GM12873 (cell line): ENCODE data around the gene ATOH8.

Source experiments
- TF ChIP-seq, protein P1 (sequence below): IDR thresholded peaks from 2 replicates; pipeline ENCODE4 v1.5.1; 2012; ENCODE audit warnings: low read depth, mild to moderate bottlenecking, moderate library complexity, low read length, control low read depth; ENCODE audit not compliant: insufficient read depth; ENCODE audit errors: missing control alignments

Gene ATOH8

DNA sequence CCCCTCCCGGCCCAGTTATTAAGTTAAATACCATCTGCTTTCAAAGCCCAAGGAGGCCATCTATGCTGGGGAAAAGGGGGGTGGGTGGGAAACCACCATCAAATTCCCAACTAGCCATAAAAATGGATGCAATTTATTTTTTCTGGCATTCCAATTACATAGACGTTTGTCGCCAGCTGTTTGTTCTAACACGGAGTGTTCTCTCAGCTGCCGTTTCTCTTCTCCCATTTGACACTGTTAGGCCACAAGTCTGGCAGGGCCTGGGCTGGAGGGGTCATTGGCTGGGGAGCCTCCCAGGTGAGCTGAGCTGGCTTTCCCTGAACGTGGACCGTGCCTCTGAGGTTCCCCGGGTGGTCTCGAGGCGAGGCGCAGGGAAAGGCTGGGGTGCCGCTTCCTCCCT is 16.6 kb downstream of the ATOH8 start:
- TF ChIP-seq, protein P1, sequence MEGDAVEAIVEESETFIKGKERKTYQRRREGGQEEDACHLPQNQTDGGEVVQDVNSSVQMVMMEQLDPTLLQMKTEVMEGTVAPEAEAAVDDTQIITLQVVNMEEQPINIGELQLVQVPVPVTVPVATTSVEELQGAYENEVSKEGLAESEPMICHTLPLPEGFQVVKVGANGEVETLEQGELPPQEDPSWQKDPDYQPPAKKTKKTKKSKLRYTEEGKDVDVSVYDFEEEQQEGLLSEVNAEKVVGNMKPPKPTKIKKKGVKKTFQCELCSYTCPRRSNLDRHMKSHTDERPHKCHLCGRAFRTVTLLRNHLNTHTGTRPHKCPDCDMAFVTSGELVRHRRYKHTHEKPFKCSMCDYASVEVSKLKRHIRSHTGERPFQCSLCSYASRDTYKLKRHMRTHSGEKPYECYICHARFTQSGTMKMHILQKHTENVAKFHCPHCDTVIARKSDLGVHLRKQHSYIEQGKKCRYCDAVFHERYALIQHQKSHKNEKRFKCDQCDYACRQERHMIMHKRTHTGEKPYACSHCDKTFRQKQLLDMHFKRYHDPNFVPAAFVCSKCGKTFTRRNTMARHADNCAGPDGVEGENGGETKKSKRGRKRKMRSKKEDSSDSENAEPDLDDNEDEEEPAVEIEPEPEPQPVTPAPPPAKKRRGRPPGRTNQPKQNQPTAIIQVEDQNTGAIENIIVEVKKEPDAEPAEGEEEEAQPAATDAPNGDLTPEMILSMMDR = no peak

DNA sequence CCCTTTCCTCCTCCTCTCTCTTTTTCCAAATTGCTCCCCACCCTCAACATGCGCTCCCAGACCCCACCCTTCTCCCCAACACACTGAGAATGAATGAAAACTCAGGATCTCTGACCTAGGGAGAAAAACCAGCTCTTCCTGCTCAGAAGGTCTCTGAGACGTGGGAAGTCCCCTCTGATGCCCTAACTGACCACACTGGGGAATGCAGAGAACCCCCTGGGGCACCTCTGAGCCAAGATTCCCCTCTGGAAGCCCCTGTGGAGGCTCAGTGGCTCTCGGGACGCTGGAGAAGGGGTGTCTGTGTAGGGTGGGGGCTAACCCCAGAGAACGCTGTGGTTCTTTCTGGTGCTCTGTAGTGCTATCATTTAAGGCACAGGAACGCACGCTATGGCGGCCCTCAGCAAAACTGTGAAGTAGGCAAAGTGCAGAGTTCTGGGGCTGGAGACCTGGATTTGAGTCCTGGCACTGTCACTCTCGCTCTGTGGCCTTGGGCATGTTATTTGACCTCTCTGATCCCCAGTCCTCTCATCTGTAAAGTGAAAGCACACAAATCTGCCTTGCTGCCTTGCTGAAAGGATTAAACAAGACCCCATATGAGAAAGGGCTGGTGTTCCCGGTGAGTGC is 17.1 kb downstream of the ATOH8 start:
- TF ChIP-seq, protein P1 = no peak

DNA sequence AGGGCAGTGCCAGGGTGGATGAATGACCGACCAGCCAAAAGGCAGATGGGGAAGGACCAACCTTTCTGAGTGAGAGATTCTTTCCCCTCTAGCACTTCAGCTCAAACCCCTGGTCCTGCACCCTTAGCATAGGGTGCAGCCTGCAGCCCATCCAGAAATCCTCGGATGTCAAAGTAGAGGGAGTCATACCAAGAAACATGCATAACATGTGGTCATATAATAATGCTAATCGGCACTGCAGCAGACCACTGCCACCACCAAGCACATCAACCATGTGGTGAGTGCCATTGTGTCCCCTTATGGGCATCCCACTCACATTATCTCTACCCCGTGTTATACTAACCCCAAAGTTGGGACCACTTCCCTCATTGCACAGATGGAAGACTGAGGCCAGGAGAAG is 17.7 kb downstream of the ATOH8 start:
- TF ChIP-seq, protein P1 = no peak

DNA sequence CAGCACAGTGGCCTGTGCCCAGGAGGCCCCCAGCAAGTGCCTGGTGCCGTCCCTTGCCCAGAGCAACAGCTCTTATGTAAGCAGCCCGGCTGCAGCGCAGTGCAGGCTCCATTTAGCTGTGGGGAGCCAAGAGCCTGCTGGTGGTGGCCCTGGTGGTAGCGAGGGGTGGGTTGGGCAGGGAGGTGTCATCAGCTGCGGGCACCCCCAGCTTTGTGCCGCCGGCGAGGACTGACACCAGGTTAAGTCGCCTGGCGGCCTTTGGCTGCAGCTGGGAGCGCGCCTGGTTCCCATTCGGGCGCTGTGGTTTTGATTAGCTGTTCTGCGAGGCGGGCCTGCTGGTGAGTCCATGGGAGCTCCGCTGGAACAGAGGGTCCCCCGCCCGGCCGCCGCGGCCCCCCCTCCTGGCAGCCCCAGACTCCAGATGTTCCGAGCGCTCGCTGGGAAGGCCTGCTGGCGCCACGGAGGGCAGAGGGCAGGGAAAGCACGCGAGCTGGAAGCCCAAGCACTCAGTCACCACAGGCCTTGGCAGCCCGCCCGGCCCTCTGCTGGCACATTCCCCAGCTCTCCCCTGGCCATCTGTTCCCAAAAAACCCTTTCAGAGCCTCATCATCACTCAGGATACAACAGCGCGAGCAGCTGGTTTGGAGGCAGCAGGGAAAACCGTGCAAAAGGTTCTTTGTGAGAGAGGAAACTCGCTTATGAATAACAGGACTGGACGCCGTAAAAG is 18.4 kb downstream of the ATOH8 start:
- TF ChIP-seq, protein P1 = no peak

DNA sequence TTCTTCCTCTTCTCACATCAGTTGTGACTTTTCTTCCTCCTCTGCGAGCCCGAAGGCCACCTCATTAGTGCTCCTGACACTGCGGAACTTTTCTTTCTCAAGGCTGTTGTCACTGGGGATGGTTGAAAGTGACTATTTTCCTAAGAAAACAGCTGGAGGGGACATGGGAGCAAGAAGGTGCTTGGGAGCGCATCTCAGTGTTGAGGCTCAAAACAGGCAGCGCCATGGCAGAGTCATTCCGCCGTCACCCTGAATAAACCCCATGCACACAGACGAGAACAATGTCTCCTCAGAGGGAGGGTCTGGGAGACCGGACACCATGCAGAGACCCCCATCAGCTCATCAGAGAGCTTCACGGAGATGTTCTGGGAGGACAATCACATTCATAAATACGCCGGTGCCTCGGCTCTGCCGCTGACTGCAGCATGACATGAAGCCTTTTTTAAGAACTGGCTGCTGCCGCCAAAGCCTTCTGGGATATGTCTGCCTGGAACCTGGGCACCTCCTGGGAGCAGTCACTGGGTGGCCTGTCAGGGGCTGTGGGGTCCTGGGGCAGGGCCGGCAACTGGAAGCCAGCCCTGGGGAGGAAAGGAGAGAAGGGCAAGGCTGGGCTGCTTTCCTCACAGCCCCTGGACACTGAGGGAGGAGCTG is 19.2 kb downstream of the ATOH8 start:
- TF ChIP-seq, protein P1 = no peak

DNA sequence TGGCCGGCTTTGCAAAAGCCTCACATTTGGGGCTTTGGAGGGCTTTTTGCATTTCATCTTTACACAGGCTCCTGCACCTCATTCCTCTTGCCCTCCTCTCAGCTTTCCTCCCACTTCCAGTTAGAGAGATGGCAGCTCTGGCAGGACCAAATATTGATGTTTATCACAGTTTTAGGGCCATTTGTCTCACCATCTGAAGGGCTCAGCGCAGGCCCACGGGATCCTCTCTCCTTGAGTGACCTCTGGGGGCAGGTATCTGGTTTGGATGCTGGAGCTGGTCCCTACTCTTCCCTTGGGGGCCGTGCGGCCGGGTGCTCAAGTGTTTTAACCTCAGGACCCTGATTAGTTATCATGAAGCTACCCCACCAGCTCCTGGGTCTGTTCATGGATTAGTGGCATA is 19.9 kb downstream of the ATOH8 start:
- TF ChIP-seq, protein P1 = no peak
